Endodermal cell (in vitro differentiated cells): Measurements from ENCODE around the gene CAMK2B. TPM values are rescaled to one million over a fixed set of nuclear protein-coding genes. Genes with fewer than 3 reads are reported as not detected.
"Not testable (repeated sequence)": the region's sequence is repeated elsewhere in the genome, so short reads cannot be mapped to it uniquely, and the experiment has no call there.

Experiments used
- DNase-seq: peaks from one replicate; pipeline ENCODE4 v3.0.0-alpha.2; 2017
- H3K27ac ChIP-seq: 2 replicates; pipeline ENCODE4 v1.5.1; 2013; ENCODE audit warnings: mild to moderate bottlenecking, low read depth, low read length, moderate library complexity
- H3K27me3 ChIP-seq: 2 replicates; pipeline ENCODE4 v1.6.1; 2013; ENCODE audit warnings: mild to moderate bottlenecking, low read length, moderate library complexity; ENCODE audit not compliant: insufficient read depth, control insufficient read depth, poor library complexity, severe bottlenecking
- H3K36me3 ChIP-seq: 2 replicates; pipeline ENCODE4 v1.7.0; 2013; ENCODE audit warnings: mild to moderate bottlenecking, low read length, moderate library complexity; ENCODE audit not compliant: control insufficient read depth, insufficient read depth
- H3K4me1 ChIP-seq: one replicate; pipeline ENCODE4 v1.7.0; 2013; ENCODE audit warnings: low read length; ENCODE audit not compliant: control insufficient read depth, insufficient read depth
- H3K4me3 ChIP-seq: 2 replicates; pipeline ENCODE4 v1.5.1; 2013; ENCODE audit warnings: mild to moderate bottlenecking, low read length, moderate library complexity
- H3K9ac ChIP-seq: 2 replicates; pipeline ENCODE4 v1.6.1; 2013; ENCODE audit warnings: mild to moderate bottlenecking, low read length, moderate library complexity; ENCODE audit not compliant: poor library complexity, severe bottlenecking; ENCODE audit errors: extremely low read depth
- H3K9me3 ChIP-seq: 2 replicates; pipeline ENCODE4 v1.6.1; 2013; ENCODE audit warnings: mild to moderate bottlenecking, low read length, moderate library complexity; ENCODE audit not compliant: control insufficient read depth
- H3K27ac Mint-ChIP-seq: 2 replicates; pipeline ENCODE4 v1.8.0; 2020; ENCODE audit warnings: mixed read lengths
- H3K27me3 Mint-ChIP-seq: 2 replicates; pipeline ENCODE4 v1.8.0; 2021; ENCODE audit warnings: mild to moderate bottlenecking, mixed read lengths; ENCODE audit not compliant: insufficient read depth
- H3K36me3 Mint-ChIP-seq: 2 replicates; pipeline ENCODE4 v1.8.0; 2020; ENCODE audit warnings: low read depth, mixed read lengths
- H3K4me1 Mint-ChIP-seq: 2 replicates; pipeline ENCODE4 v1.8.0; 2020; ENCODE audit warnings: mixed read lengths
- H3K4me3 Mint-ChIP-seq: 2 replicates; pipeline ENCODE4 v1.8.0; 2020; ENCODE audit warnings: mild to moderate bottlenecking, moderate library complexity, mixed read lengths
- H3K9me3 Mint-ChIP-seq: 2 replicates; pipeline ENCODE4 v1.8.0; 2020; ENCODE audit warnings: mild to moderate bottlenecking, mixed read lengths
- CTCF ChIP-seq: fragments of 200-600 bp; sonication (generic); conservative IDR thresholded peaks from 2 replicates; pipeline ENCODE4 v1.5.0; 2021; ENCODE audit warnings: antibody characterized with exemption, mild to moderate bottlenecking
- WGBS, 2 experiments: methylation state at CpG; one replicate each; pipeline versions ENCODE4 v1.1.5 to v1.1.7; 2013; ENCODE audit warnings: missing lambda C conversion rate in 2 of 2, mixed read lengths in 1 of 2; ENCODE audit not compliant: insufficient coverage in 1 of 2, insufficient read length in 1 of 2; 5-methylcytosine and 5-hydroxymethylcytosine counted together
- total RNA-seq, 2 donors: library from RNA; stranded (reverse); fragmentation: NEBNext Ultra II Directional in 1 of 2; extraction: Animal tissue kit (Norgen Biotek cat#: 25700) in 1 of 2; gene quantifications; 2 replicates in 1 of 2; 3 replicates in 1 of 2; pipeline ENCODE4 v1.2.1, GENCODE V29; 2021

Gene CAMK2B
- total RNA-seq, 2 donors from 2014 or later = 0.26 TPM; not detected in 1

GRCh38 chr7:44206008-44206407 is 119.4 kb downstream of the CAMK2B start:
- Histone ChIP-seq H3K27ac (no peak overlapping the region), H3K36me3 (peaks cover 77% of the 10 kb centered on the region), H3K9ac (no peak overlapping the region), H3K27me3 (no peaks in the 10 kb centered on the region), H3K9me3 (no peaks in the 10 kb centered on the region), H3K4me3 (no peak overlapping the region), H3K4me1 (no peaks in the 10 kb centered on the region)
- H3K27me3 Mint-ChIP-seq = no peaks in the 10 kb centered on the region
- TF ChIP-seq CTCF = no peak
- H3K4me3 Mint-ChIP-seq = no peak overlapping the region
- H3K9me3 Mint-ChIP-seq = no peaks in the 10 kb centered on the region
- peaks cover 56% of the 10 kb centered on the region for H3K36me3 Mint-ChIP-seq
- no peak overlapping the region for H3K27ac Mint-ChIP-seq
- H3K4me1 Mint-ChIP-seq = peaks cover 15% of the 10 kb centered on the region
- WGBS, 2 experiments = 96 to 97% methylated on average over 5 of the region's 5 CpGs
- no peak for DNase-seq

GRCh38 chr7:44201813-44202212 is 123.6 kb downstream of the CAMK2B start:
- Mint-ChIP-seq H3K27ac (no peak overlapping the region), H3K4me1 (peaks cover 15% of the 10 kb centered on the region), H3K4me3 (peak overlapping the region; percentile 89), H3K36me3 (peaks cover 22% of the 10 kb centered on the region), H3K27me3 (peaks cover 18% of the 10 kb centered on the region), H3K9me3 (no peaks in the 10 kb centered on the region)
- WGBS, 2 experiments = 18 to 23% methylated on average over 8 of the region's 8 CpGs
- no peak for DNase-seq
- Histone ChIP-seq H3K4me1 (no peaks in the 10 kb centered on the region), H3K27me3 (peaks cover 13% of the 10 kb centered on the region), H3K9me3 (no peaks in the 10 kb centered on the region), H3K36me3 (peaks cover 35% of the 10 kb centered on the region), H3K4me3 (peak overlapping the region; percentile 98), H3K27ac (no peak overlapping the region), H3K9ac (peak overlapping the region; percentile 61)
- no peak for TF ChIP-seq CTCF

- peaks cover 13% of the 10 kb centered on the region for H3K4me1 Mint-ChIP-seq
- H3K27me3 Mint-ChIP-seq = peaks cover 20% of the 10 kb centered on the region
- H3K36me3 Mint-ChIP-seq = peaks cover 14% of the 10 kb centered on the region
- Histone ChIP-seq H3K36me3 (peaks cover 25% of the 10 kb centered on the region), H3K9ac (peak within 1 kb of the TSS; percentile 61), H3K9me3 (no peaks in the 10 kb centered on the region), H3K27ac (peak within 1 kb of the TSS; percentile 80), H3K27me3 (peaks cover 14% of the 10 kb centered on the region), H3K4me1 (no peaks in the 10 kb centered on the region), H3K4me3 (peak within 1 kb of the TSS; percentile 98)
- H3K27ac Mint-ChIP-seq = peak within 1 kb of the TSS; percentile 89
- peak; percentile 96 for DNase-seq
- H3K4me3 Mint-ChIP-seq = peak within 1 kb of the TSS; percentile 89
- TF ChIP-seq CTCF = peak; percentile 76
- 0 to 2% methylated on average over 20 to 58 of the region's 58 CpGs for WGBS, 2 experiments
- H3K9me3 Mint-ChIP-seq = no peaks in the 10 kb centered on the region
Observed at GRCh38 chr7:44200699-44201461, 124.5 kb downstream of the CAMK2B start, which contains the start of gene YKT6. TSS of gene YKT6 (plus strand) at chr7:44200978. CDS start at chr7:44201136, 158 bp downstream.

DNA sequence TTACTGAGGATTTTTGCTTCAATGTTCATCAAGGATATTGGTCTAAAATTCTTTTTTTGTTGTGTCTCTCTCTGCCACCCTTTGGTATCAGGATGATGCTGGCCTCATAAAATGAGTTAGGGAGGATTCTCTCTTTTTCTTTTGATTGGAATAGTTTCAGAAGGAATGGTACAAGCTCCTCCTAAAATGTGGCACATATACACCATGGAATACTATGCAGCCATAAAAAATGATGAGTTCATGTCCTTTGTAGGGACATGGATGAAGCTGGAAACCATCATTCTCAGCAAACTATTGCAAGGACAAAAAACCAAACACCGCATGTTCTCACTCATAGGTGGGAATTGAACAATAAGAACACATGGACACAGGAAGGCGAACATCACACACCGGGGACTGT is 125.2 kb downstream of the CAMK2B start:
- not testable (repeated sequence) for H3K4me3 Mint-ChIP-seq, H3K36me3 Mint-ChIP-seq

More for the DNA sequence above, 125.2 kb downstream of the CAMK2B start:
- no CpG with 5 or more reads among the region's 3 CpGs for WGBS, 2 experiments
- not testable (repeated sequence) for H3K9ac ChIP-seq, H3K9me3 ChIP-seq, H3K9me3 Mint-ChIP-seq, H3K4me3 ChIP-seq, DNase-seq, H3K27ac ChIP-seq, H3K27ac Mint-ChIP-seq, H3K4me1 ChIP-seq
- peaks cover 13% of the 10 kb centered on the region for H3K4me1 Mint-ChIP-seq
- peaks cover 20% of the 10 kb centered on the region for H3K27me3 Mint-ChIP-seq
- Histone ChIP-seq H3K27me3 (peaks cover 14% of the 10 kb centered on the region), H3K36me3 (peaks cover 18% of the 10 kb centered on the region)
